GM19043 (cell line): ENCODE measurements around the gene CHAF1B.
A peak's percentile ranks its signal among the peaks of the same experiment; 100 is the strongest.
"Not testable (repeated sequence)": the region's sequence is repeated elsewhere in the genome, so short reads cannot be mapped to it uniquely, and the experiment has no call there.

Experiments
- ATAC-seq: cut with Tn5 transposase; IDR thresholded peaks from one replicate; pipeline ENCODE4 v1.9.1; 2021; ENCODE audit warnings: low read depth; ENCODE audit not compliant: unreplicated experiment

CHAF1B gene

GRCh38 chr21:36385233-36386030 is at the start of gene CHAF1B:
TSS of gene CHAF1B (plus strand) at chr21:36385392. CDS start at chr21:36386137, 745 bp downstream.
- ATAC-seq, result peak; percentile 93

GRCh38 chr21:36337099-36337509 is 48.1 kb upstream of the CHAF1B start:
- ATAC-seq, result no peak

GRCh38 chr21:36338975-36339374 is 46.2 kb upstream of the CHAF1B start:
- no peak for ATAC-seq

- not testable (repeated sequence) for ATAC-seq
Observed at GRCh38 chr21:36342581-36342980, 42.6 kb upstream of the CHAF1B start.

- no peak for ATAC-seq
Observed at GRCh38 chr21:36344931-36345330, 40.3 kb upstream of the CHAF1B start.

- no peak for ATAC-seq
Observed at GRCh38 chr21:36347278-36347961, 37.8 kb upstream of the CHAF1B start.

GRCh38 chr21:36347962-36348328 is 37.2 kb upstream of the CHAF1B start:
- no peak for ATAC-seq

- no peak for ATAC-seq
Observed at GRCh38 chr21:36349315-36349714, 35.9 kb upstream of the CHAF1B start.

GRCh38 chr21:36350282-36350910 is 34.8 kb upstream of the CHAF1B start:
- no peak for ATAC-seq

GRCh38 chr21:36354918-36355680 is 30.1 kb upstream of the CHAF1B start:
- no peak for ATAC-seq

- no peak for ATAC-seq
Observed at GRCh38 chr21:36355868-36356267, 29.3 kb upstream of the CHAF1B start.

- no peak for ATAC-seq
Observed at GRCh38 chr21:36359185-36359584, 26.0 kb upstream of the CHAF1B start.

GRCh38 chr21:36369064-36369685 is 16.0 kb upstream of the CHAF1B start:
- ATAC-seq, result no peak

GRCh38 chr21:36375994-36376393 is 9.2 kb upstream of the CHAF1B start:
- no peak for ATAC-seq

- no peak for ATAC-seq
Observed at GRCh38 chr21:36377391-36377842, 7.8 kb upstream of the CHAF1B start.

GRCh38 chr21:36379251-36379650 is 5.9 kb upstream of the CHAF1B start:
- no peak for ATAC-seq

GRCh38 chr21:36381841-36382589 is 3.2 kb upstream of the CHAF1B start:
- no peak for ATAC-seq

- ATAC-seq, result not testable (repeated sequence)
Observed at GRCh38 chr21:36382722-36383121, 2.5 kb upstream of the CHAF1B start.

- peak; percentile 20 for ATAC-seq
Observed at GRCh38 chr21:36384885-36385232, 333 bp upstream of the CHAF1B start.
